ENCODE measurements around the gene CNIH4.
"Not testable (repeated sequence)": the region's sequence is repeated elsewhere in the genome, so short reads cannot be mapped to it uniquely, and the experiment has no call there.

The CNIH4 gene

DNA sequence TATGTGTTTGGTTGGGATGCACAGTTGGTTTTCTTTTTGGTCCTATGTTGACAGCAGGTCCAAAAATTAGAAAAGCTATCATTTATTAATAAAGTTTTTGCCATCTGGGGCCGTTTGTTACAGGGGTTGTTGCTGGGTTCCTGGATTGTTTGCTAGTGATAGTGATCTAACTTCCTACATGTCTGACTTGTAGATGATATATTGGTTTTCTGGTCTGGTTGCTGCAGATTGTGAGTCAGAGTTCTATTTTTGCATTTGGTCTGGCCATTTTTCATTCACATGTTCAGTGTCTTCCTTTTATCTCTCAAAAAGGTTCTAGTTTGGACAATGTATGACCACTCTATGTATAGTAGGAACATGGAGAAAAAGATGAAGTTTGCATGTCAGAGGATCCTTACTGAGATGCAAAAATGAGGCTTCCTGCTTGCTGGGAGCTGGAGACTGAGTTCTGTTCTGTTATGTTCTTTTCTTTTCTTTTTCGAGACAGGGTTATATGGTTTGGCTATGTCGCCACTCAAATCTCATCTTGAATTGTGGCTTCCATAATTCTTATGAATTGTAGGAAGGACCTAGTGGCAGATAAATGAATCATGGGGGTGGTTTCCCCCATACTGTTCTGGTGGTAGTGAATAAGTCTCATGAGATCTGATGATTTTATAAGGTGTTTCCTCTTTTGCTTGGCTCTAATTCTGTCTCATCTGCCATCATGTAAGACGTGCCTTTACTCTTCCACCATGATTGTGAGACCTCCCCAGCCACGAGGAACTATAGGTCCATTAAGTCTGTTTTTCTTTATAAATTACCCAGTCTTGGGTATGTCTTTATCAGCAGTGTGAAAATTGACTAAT is 22.5 kb upstream of the CNIH4 start:
- DNase-seq (no peak), ATAC-seq (replicated peaks) (peak; percentile 35 to 48)
- peak overlapping the region; percentile 35 to 39 for H3K4me3 Mint-ChIP-seq
- peak overlapping the region; percentile 91 for H3K27ac Mint-ChIP-seq
- no peaks in the 10 kb centered on the region for H3K9me3 Mint-ChIP-seq
- no peaks in the 10 kb centered on the region for H3K36me3 Mint-ChIP-seq
- H3K27me3 Mint-ChIP-seq = peaks cover 0 to 5% of the 10 kb centered on the region in 2 donors
- H3K4me1 Mint-ChIP-seq = peaks cover 13 to 36% of the 10 kb centered on the region in 2 donors

DNA sequence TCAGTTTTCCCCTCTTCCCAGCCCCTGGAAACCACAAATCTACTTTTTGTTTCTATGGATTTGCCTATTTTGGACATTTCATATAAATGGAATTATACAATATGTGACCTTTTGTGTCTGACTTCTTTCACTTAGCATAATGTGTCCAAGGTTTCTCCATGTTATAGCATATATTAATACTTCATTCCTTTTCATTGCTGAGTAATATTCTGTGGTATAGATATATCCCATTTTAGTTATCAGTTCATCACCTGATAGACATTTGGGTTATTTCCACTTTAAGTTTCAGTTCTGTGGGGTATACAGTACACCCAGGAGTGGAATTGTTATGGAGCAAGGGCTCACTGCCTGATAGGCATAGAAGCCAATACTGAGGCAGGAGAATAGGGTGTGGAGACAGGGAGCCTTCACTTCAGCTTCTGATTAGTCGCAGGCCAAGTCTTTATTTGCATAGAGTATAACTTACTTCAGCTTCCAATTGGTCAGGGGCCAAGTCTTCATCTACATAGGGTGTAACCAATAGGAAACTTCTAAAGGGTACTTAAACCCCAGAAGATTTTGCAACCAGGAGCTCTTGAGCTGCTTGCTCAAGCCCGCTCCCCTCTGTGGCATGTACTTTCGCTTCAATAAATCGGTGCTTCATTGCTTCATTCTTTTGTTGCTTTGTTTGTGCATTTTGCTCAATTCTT is 18.4 kb upstream of the CNIH4 start:
- Mint-ChIP-seq H3K4me1 (peaks cover 10 to 31% of the 10 kb centered on the region in 2 donors), H3K36me3 (peaks cover 1 to 4% of the 10 kb centered on the region in 2 donors), H3K4me3 (no peak overlapping the region), H3K27ac (no peak overlapping the region), H3K27me3 (peaks cover 13 to 32% of the 10 kb centered on the region in 2 donors), H3K9me3 (peaks cover 5 to 6% of the 10 kb centered on the region in 2 donors)
- ATAC-seq (replicated peaks) (no peak), DNase-seq (no peak)

DNA sequence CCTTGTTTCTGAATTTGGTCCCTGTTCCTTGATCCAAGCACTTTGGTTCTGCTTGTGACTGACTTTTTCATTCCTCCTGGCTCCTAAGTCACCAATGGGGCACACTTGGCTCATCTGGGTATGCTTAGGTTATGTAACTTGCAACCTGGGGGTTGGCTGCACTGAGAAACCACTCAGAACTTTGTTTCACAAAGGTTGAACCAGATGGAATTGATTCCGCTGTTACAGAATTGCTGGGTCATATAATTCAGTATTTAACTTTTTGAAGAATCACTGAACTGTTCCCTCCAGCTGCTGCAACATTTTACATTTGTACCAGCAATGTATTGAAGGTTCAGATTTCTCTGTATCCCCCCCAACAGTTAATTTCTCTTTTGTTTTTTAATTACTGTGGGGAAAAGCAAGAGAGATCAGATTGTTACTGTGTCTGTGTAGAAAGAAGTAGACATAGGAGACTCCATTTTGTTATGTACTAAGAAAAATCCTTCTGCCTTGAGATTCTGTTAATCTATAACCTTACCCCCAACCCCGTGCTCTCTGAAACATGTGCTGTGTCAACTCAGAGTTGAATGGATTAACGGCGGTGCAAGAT is 17.1 kb upstream of the CNIH4 start:
- DNase-seq (no peak), ATAC-seq (replicated peaks) (no peak)
- Mint-ChIP-seq H3K4me3 (no peak overlapping the region), H3K27ac (no peak overlapping the region), H3K36me3 (peaks cover 7% of the 10 kb centered on the region in 2 donors), H3K9me3 (peaks cover 5 to 9% of the 10 kb centered on the region in 2 donors), H3K4me1 (peaks cover 0 to 19% of the 10 kb centered on the region in 2 donors), H3K27me3 (peaks cover 17 to 36% of the 10 kb centered on the region in 2 donors)

DNA sequence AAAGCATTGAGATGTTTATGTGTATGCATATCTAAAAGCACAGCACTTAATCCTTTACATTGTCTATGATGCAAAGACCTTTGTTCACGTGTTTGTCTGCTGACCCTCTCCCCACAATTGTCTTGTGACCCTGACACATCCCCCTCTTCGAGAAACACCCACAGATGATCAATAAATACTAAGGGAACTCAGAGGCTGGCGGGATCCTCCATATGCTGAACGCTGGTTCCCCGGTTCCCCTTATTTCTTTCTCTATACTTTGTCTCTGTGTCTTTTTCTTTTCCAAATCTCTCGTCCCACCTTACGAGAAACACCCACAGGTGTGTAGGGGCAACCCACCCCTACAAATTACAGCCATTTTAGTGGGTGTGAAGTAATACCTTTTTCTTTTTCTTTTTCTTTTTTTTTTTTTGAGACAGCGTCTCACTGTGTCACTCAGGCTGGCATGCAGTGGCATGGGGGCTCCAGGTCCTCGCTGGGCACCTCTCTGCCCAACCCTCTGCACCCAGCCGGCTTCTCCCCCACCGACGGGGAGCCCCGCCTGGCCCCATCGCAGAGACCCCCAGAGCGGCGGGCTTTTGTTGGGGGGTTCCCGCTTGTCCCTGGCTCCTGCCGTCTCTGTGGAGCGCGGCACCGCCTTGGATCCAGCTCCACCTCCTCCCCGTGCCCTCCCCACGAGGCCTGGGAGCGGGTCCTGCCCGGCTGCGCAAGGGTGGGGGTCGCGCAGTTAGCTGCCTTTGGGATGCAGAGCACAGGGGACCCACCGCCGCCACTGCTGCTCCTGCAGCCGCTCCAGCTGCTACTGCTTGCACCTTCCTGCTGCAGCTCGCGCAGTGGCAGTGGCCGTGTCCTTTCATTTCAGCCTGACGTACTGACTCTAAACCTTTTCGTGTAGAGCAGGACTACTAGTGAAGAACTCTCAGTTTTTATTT is 16.0 kb upstream of the CNIH4 start:
- not testable (repeated sequence) for H3K27ac Mint-ChIP-seq
- H3K27me3 Mint-ChIP-seq = peaks cover 17 to 36% of the 10 kb centered on the region in 2 donors

DNA sequence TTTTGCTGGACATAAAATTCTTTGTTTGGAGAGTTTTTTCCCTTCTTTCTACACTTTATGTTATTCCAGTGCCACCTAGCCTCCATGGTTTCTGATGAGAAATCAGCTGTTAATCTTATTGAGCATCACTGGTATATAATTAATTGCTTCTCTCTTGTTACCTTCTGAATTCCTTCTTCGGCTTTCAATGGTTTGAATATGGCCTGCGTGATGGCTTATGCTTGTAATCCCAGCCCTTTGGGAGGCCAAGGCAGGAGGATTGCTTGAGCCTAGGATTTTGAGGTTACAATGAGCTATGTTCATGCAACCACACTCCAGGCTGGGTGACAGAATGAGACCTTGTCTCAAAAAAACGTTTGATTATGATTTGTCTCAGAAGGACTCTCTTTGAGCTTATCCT is 13.0 kb upstream of the CNIH4 start:
- Mint-ChIP-seq H3K4me3 (no peak overlapping the region), H3K27me3 (peaks cover 28 to 52% of the 10 kb centered on the region in 2 donors), H3K9me3 (peaks cover 5 to 9% of the 10 kb centered on the region in 2 donors), H3K27ac (no peak overlapping the region), H3K4me1 (peaks cover 0 to 14% of the 10 kb centered on the region in 2 donors), H3K36me3 (peaks cover 10 to 11% of the 10 kb centered on the region in 2 donors)
- DNase-seq (no peak), ATAC-seq (replicated peaks) (no peak)

More for the DNA sequence above, 16.0 kb upstream of the CNIH4 start:
- Mint-ChIP-seq H3K4me1 (peaks cover 0 to 14% of the 10 kb centered on the region in 2 donors), H3K4me3 (peak overlapping the region; percentile 70 to 80)
- not testable (repeated sequence) for H3K9me3 Mint-ChIP-seq, DNase-seq, H3K36me3 Mint-ChIP-seq
- ATAC-seq (replicated peaks) = peak; percentile 69 to 72

DNA sequence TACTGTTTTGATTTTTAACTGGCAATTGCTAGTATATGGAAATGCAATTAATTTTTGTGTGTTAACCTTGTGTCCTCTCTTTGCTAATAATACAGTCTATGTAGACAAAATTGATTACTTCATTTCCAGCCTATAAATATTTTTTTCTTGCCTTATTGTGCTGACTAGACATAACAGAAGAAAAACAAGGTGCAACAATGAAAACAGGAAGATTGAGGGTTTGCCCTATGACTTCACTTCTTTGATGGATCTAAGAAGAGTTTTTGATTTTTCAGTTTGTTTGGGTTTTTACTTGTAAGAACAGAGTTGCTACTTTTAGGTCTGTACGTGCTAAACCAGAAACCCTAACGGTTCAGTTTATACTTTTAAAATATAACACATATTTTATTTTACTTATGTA is 8.5 kb upstream of the CNIH4 start:
- no peak for ATAC-seq (replicated peaks)
- peaks cover 0 to 4% of the 10 kb centered on the region in 2 donors for H3K9me3 Mint-ChIP-seq
- H3K27ac Mint-ChIP-seq = no peak overlapping the region
- peaks cover 9 to 10% of the 10 kb centered on the region in 2 donors for H3K36me3 Mint-ChIP-seq
- no peak for DNase-seq
- no peaks in the 10 kb centered on the region for H3K4me1 Mint-ChIP-seq
- H3K4me3 Mint-ChIP-seq = no peak overlapping the region
- H3K27me3 Mint-ChIP-seq = peaks cover 22 to 23% of the 10 kb centered on the region in 2 donors

DNA sequence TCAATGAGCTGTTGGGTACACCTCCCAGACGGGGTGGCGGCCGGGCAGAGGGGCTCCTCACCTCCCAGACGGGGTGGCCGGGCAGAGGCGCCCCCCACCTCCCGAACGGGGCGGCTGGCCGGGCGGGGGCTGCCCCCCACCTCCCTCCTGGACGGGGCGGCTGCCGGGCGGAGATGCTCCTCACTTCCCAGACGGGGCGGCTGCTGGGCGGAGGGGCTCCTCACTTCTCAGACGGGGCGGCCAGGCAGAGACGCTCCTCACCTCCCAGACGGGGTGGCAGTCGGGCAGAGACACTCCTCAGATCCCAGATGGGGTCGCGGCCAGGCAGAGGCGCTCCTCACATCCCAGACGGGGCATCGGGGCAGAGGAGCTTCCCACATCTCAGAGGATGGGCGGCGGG is 7.0 kb upstream of the CNIH4 start:
- not testable (repeated sequence) for H3K4me3 Mint-ChIP-seq

DNA sequence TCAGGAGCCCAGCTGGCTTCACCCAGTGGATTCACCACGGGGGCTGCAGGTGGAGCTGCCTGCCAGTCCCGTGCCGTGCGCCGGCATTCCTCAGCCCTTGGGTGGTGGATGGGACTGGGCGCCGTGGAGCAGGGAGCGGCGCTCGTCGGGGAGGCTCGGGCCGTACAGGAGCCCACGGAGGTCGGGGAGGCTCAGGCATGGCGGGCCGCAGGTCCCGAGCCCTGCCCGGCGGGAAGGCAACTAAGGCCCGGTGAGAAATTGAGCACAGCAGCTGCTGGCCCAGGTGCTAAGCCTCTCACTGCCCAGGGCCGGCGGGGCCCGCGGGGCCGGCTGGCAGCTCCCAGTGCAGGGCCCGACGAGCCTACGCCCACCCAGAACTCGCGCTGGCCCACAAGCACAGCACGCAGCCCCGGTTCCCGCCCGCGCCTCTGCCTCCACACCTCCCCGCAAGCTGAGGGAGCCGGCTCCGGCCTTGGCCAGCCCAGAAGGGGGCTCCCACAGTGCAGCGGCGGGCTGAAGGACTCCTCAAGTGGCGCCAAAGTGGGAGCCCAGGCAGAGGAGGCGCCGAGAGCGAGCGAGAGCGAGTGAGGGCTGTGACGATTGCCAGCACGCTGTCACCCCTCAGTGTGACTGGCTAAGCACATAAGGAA is 4.1 kb upstream of the CNIH4 start:
- not testable (repeated sequence) for H3K27me3 Mint-ChIP-seq; ATAC-seq (replicated peaks); H3K4me1 Mint-ChIP-seq; H3K27ac Mint-ChIP-seq; H3K9me3 Mint-ChIP-seq; H3K36me3 Mint-ChIP-seq; H3K4me3 Mint-ChIP-seq; DNase-seq

More for the DNA sequence above, 7.0 kb upstream of the CNIH4 start:
- ATAC-seq (replicated peaks); H3K4me1 Mint-ChIP-seq; H3K9me3 Mint-ChIP-seq; H3K36me3 Mint-ChIP-seq; DNase-seq; H3K27ac Mint-ChIP-seq: not testable (repeated sequence)
- H3K27me3 Mint-ChIP-seq = peaks cover 17 to 18% of the 10 kb centered on the region in 2 donors

DNA sequence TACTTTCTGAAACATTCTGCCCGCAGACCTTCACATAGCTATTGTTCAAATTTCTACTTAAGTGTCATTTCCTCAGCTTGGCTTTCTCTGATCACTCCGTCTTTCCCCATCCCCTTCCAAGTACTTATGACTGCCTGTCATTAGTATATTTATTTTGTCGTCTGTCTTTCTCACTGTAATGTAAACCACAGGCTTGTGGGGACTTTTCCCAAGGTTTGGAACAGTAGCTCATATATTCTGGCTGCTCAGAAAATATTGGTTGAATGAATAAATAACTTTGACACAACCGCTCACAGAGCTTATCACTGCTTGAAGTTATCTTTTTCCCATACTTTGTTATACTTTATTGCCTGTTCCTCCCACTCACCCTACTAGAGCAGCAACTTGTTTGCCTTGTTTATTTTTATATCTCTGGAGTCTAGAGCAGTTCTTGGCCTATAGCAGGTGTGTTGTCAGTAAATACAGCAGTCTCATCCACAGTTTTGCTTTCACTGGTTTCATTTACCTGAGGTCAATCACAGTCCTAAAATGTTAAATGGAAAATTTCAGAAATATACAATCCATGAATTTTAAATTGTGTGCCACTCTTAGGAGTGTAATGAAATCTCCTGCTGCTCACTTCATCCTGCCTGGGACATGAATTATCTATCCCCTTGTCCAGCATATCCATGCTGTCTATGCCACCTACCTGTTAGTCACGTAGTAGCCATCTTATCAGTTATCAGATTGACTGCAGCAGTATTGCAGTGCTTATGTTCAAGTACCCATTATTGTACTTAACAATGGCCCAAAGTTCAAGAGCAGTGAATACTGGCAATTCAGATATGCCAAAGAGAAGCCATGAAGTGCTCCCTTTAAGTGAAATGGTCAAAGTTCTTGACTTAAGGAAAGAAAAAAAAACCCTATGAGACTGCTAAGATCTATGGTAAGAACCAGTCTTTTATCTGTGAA is 2.4 kb upstream of the CNIH4 start:
- no peak for DNase-seq
- H3K36me3 Mint-ChIP-seq = peaks cover 6 to 7% of the 10 kb centered on the region in 2 donors
- H3K27ac Mint-ChIP-seq = no peak overlapping the region
- peaks cover 12 to 21% of the 10 kb centered on the region in 2 donors for H3K4me1 Mint-ChIP-seq
- no peak overlapping the region for H3K4me3 Mint-ChIP-seq
- peaks cover 0 to 7% of the 10 kb centered on the region in 2 donors for H3K27me3 Mint-ChIP-seq
- H3K9me3 Mint-ChIP-seq = no peaks in the 10 kb centered on the region
- ATAC-seq (replicated peaks) = no peak

DNA sequence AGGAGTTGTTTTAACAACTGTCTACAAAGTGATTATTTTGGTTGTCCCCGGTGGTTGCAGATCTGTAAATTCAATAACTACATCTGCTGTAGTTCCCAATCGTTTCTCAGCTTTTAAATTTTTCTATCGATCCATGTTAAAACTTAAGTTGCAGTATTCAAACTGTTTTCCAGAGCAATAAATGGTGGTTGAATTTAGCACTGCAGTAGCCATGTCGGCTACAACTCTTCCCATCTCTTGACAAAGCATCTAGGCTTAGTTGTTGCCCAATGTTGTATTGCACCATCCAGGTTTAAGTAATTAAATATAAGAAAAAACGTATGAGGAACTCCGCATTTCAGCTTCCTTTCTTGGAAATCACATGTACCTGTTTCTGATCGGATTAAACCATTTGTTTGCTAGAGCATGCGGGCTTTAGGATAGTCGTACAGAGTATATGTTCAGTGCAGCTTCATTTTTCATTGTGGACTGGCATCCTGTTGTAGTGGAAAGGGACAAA is 996 bp downstream of the CNIH4 start:
- Mint-ChIP-seq H3K4me1 (peaks cover 13 to 37% of the 10 kb centered on the region in 2 donors), H3K4me3 (peak overlapping the region; percentile 96 to 97), H3K36me3 (peaks cover 14 to 15% of the 10 kb centered on the region in 2 donors), H3K27ac (peak overlapping the region; percentile 92), H3K9me3 (no peaks in the 10 kb centered on the region), H3K27me3 (no peaks in the 10 kb centered on the region)
- DNase-seq = no peak
- ATAC-seq (replicated peaks) = no peak

DNA sequence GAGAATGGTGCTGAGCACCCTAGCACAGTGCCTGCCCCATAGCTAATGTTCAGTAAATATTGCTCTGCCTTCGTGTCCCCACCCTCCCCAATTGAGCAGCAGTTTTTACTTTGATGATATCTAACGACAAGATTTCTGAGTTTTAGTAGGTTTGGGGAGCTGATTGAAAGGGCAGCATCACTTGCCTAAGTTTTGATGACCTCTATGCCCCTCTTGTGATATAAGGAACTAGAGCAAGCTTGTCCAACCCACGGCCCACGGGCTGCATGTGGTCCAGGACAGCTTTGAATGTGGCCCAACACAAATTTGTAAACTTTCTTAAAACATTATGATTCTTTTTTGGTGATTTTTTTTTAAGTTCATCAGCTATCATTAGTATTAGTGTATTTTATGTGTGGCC is 1.6 kb downstream of the CNIH4 start:
- H3K36me3 Mint-ChIP-seq = peaks cover 17 to 19% of the 10 kb centered on the region in 2 donors
- H3K27me3 Mint-ChIP-seq = no peaks in the 10 kb centered on the region
- H3K27ac Mint-ChIP-seq = no peak overlapping the region
- ATAC-seq (replicated peaks) = no peak
- peaks cover 13 to 41% of the 10 kb centered on the region in 2 donors for H3K4me1 Mint-ChIP-seq
- H3K4me3 Mint-ChIP-seq = peak overlapping the region; percentile 36 to 97
- DNase-seq = no peak
- H3K9me3 Mint-ChIP-seq = no peaks in the 10 kb centered on the region

DNA sequence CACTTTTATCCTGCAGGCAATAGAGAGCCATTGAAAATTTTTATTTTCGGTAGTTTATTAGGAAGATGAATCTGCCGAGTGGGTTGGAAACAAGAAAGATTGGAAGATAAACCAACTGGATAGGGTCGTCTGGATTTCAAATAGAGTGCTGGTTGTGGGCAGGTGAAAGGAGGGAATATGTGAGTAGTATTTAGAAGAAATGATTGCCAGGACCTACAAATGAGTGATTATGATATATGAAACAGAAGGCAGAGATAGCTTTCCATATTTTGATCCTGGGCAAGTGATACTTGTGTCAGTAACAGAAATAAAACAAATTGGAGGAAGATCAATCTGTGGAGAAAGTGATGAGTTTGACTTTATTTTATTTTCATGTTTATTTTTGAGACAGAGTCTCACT is 2.5 kb downstream of the CNIH4 start:
- no peak overlapping the region for H3K4me3 Mint-ChIP-seq
- no peaks in the 10 kb centered on the region for H3K27me3 Mint-ChIP-seq
- H3K9me3 Mint-ChIP-seq = no peaks in the 10 kb centered on the region
- H3K36me3 Mint-ChIP-seq = peaks cover 24 to 25% of the 10 kb centered on the region in 2 donors
- H3K4me1 Mint-ChIP-seq = peaks cover 19 to 50% of the 10 kb centered on the region in 2 donors
- no peak for ATAC-seq (replicated peaks)
- DNase-seq = no peak
- no peak overlapping the region for H3K27ac Mint-ChIP-seq

Measured in stimulated activated naive B cell treated with anti-CD40 and anti-IgM and Interleukin-4, amounts not matched to agents 10 μg/mL and 1 μg/mL and 100 μg/mL, for 72 hours (primary cell).